HCT116 (cell line): ENCODE data around the gene CASK.

Experiments
- CTCF ChIP-seq, 3 experiments: fragments of 200-600 bp in 1 of 3; sonication (generic) in 1 of 3; IDR thresholded peaks in 2 of 3; conservative IDR thresholded peaks in 1 of 3; 2 replicates each; pipeline ENCODE4 v1.5.1; 2012 to 2017; ENCODE audit warnings: low read depth in 2 of 3, low read length in 2 of 3, antibody characterized with exemption in 1 of 3, borderline replicate concordance in 1 of 3, control low read depth in 1 of 3, mild to moderate bottlenecking in 1 of 3, mixed read lengths in 1 of 3, mixed run types in 1 of 3, moderate library complexity in 1 of 3; ENCODE audit not compliant: insufficient read depth in 1 of 3
- EZH2 ChIP-seq: fragments of 200-600 bp; sonication (generic); IDR thresholded peaks from 2 replicates; pipeline ENCODE4 v1.6.1; 2017; ENCODE audit warnings: antibody characterized with exemption, mixed run types
- POLR2A ChIP-seq: IDR thresholded peaks from 2 replicates; pipeline ENCODE4 v1.7.0; 2011; ENCODE audit warnings: borderline replicate concordance; ENCODE audit not compliant: insufficient read depth, insufficient read length; ENCODE audit errors: extremely low read depth
- POLR2AphosphoS5 ChIP-seq: IDR thresholded peaks from 2 replicates; pipeline ENCODE4 v1.6.1; 2011; ENCODE audit warnings: mild to moderate bottlenecking, low read depth, low read length, moderate library complexity
- RAD21 ChIP-seq: IDR thresholded peaks from 2 replicates; pipeline ENCODE4 v1.6.1; 2012; ENCODE audit warnings: low read depth, mild to moderate bottlenecking
- REST ChIP-seq: IDR thresholded peaks from 2 replicates; pipeline ENCODE4 v1.6.1; 2012; ENCODE audit warnings: low read depth
- SIN3A ChIP-seq: IDR thresholded peaks from 2 replicates; pipeline ENCODE4 v1.6.1; 2012; ENCODE audit warnings: low read depth

- TF ChIP-seq CTCF (IDR thresholded peaks at IDR 0.05 in 2 of 3, conservative IDR thresholded peaks at IDR 0.05 in 1 of 3; ENCODE audit: borderline replicate concordance in 1 of 3, insufficient read depth in 1 of 3, low read depth in 2 of 3, low read length in 2 of 3) (no peak), REST (no peak), POLR2A (no peak), RAD21 (no peak), POLR2AphosphoS5 (no peak), SIN3A (no peak), EZH2 (no peak)
Observed at GRCh38 chrX:41616935-41617334, 306.4 kb downstream of the CASK start.
